B cell (primary cell): Measurements from ENCODE around the gene OGT. TPM values are rescaled to one million over a fixed set of nuclear protein-coding genes. Genes with fewer than 3 reads are reported as not detected.

Experiments
- ATAC-seq: fragments of 200-7000 bp; cut with Tn5 transposase; one replicate; pipeline ENCODE4 v1.10.0; 2021; ENCODE audit warnings: low read depth, mild to moderate bottlenecking, moderate number of reproducible peaks, moderate library complexity
- CTCF ChIA-PET: fragments of 350-600 bp; sonication (Branson Sonifier 250); formaldehyde crosslinking; loops from one replicate; lab custom pipeline; 2021; ENCODE audit warnings: antibody characterized with exemption, inconsistent platforms; lab: Charles Lee
- POLR2A ChIA-PET: fragments of 350-600 bp; sonication (Branson Sonifier 250); formaldehyde crosslinking; loops from one replicate; lab custom pipeline; 2021; ENCODE audit warnings: antibody characterized with exemption; lab: Charles Lee
- DNase-seq: peaks from one replicate; pipeline ENCODE4 v3.0.0; 2013
- H2AFZ ChIP-seq: 2 replicates; pipeline ENCODE4 v1.6.1; 2012; ENCODE audit warnings: mild to moderate bottlenecking, low read depth, low read length; ENCODE audit not compliant: insufficient read depth, poor library complexity, severe bottlenecking
- H3K27ac ChIP-seq, 2 donors: 1 replicate in 1 of 2; 2 replicates in 1 of 2; pipeline ENCODE4 v1.5.1; 2012 to 2013; ENCODE audit warnings: low read length in 2 of 2, mild to moderate bottlenecking in 2 of 2, moderate library complexity in 1 of 2
- H3K27me3 ChIP-seq, 4 experiments: fragments of 200-600 bp in 1 of 4; sonication (generic) in 1 of 4; replicated peaks in 1 of 4; 1 replicate in 2 of 4; 2 replicates in 2 of 4; pipeline versions ENCODE4 v1.6.1 to v1.7.0; 2013 to 2016; ENCODE audit warnings: low read length in 3 of 4, mild to moderate bottlenecking in 2 of 4, mixed read lengths in 1 of 4, moderate library complexity in 1 of 4; ENCODE audit not compliant: insufficient read depth in 4 of 4, control insufficient read depth in 3 of 4; ENCODE audit errors: control extremely low read depth in 1 of 4
- H3K36me3 ChIP-seq, 2 experiments: replicated peaks in 1 of 2; 1 replicate in 1 of 2; 2 replicates in 1 of 2; pipeline versions ENCODE4 v1.6.1 to v1.7.1; 2013; ENCODE audit warnings: low read length in 1 of 2; ENCODE audit not compliant: insufficient read depth in 2 of 2, control insufficient read depth in 1 of 2; ENCODE audit errors: control extremely low read depth in 1 of 2, extremely low read depth in 1 of 2
- H3K4me1 ChIP-seq, 2 donors: fragments of 200-600 bp in 1 of 2; sonication (generic) in 1 of 2; 1 replicate in 1 of 2; 2 replicates in 1 of 2; pipeline versions ENCODE4 v1.5.1 to v1.6.1; 2013 to 2017; ENCODE audit warnings: low read length in 2 of 2; ENCODE audit not compliant: control insufficient read depth in 2 of 2, insufficient read depth in 2 of 2
- H3K4me2 ChIP-seq: replicated peaks from 2 replicates; pipeline ENCODE3; 2012; ENCODE audit warnings: mild to moderate bottlenecking, low read depth, low read length; ENCODE audit not compliant: poor library complexity, severe bottlenecking
- H3K4me3 ChIP-seq, 5 experiments: fragments of 200-600 bp in 1 of 5; sonication (generic) in 1 of 5; 1 replicate in 3 of 5; 2 replicates in 2 of 5; pipeline versions ENCODE4 v1.5.1 to v1.7.0; 2011 to 2016; ENCODE audit warnings: low read length in 4 of 5, mild to moderate bottlenecking in 4 of 5, low read depth in 2 of 5, control low read depth in 1 of 5, moderate library complexity in 1 of 5; ENCODE audit not compliant: insufficient read depth in 1 of 5; ENCODE audit errors: control extremely low read depth in 1 of 5, extremely low read depth in 1 of 5
- H3K79me2 ChIP-seq: fragments of 200-600 bp; sonication (generic); one replicate; pipeline ENCODE4 v1.6.0; 2016; ENCODE audit warnings: low read length; ENCODE audit not compliant: control insufficient read depth, insufficient read depth
- H3K9ac ChIP-seq: fragments of 200-600 bp; sonication (generic); 2 replicates; pipeline ENCODE4 v1.6.1; 2017; ENCODE audit warnings: mild to moderate bottlenecking, low read length, moderate library complexity
- H3K9me3 ChIP-seq, 3 donors: one replicate each; pipeline versions ENCODE4 v1.6.1 to v1.7.1; 2013; ENCODE audit warnings: low read length in 2 of 3; ENCODE audit not compliant: control insufficient read depth in 2 of 3, insufficient read depth in 1 of 3; ENCODE audit errors: control extremely low read depth in 1 of 3
- H4K20me1 ChIP-seq: 2 replicates; pipeline ENCODE4 v1.6.0; 2012; ENCODE audit warnings: mild to moderate bottlenecking, low read length; ENCODE audit not compliant: insufficient read depth, control insufficient read depth, poor library complexity, severe bottlenecking
- H3K27ac Mint-ChIP-seq: one replicate; pipeline ENCODE4 v1.8.0; 2021; ENCODE audit warnings: mixed read lengths
- H3K27me3 Mint-ChIP-seq: one replicate; pipeline ENCODE4 v1.8.0; 2021; ENCODE audit warnings: mixed read lengths
- H3K4me1 Mint-ChIP-seq: one replicate; pipeline ENCODE4 v1.8.0; 2021; ENCODE audit warnings: mixed read lengths
- H3K4me3 Mint-ChIP-seq: one replicate; pipeline ENCODE4 v1.8.0; 2021; ENCODE audit warnings: mixed read lengths
- H3K9me3 Mint-ChIP-seq: one replicate; pipeline ENCODE4 v1.8.0; 2022; ENCODE audit warnings: mixed read lengths; ENCODE audit not compliant: insufficient read depth
- CTCF ChIP-seq: fragments of 200-600 bp; IDR thresholded peaks from one replicate; pipeline ENCODE4 v1.8.0; 2022; ENCODE audit warnings: antibody characterized with exemption, mild to moderate bottlenecking
- EZH2 ChIP-seq: IDR thresholded peaks from 2 replicates; pipeline ENCODE4 v1.6.1; 2012; ENCODE audit warnings: borderline replicate concordance, low read depth, mild to moderate bottlenecking, moderate library complexity, low read length; ENCODE audit not compliant: insufficient read depth, poor library complexity, severe bottlenecking
- WGBS: methylation state at CpG from one replicate; pipeline ENCODE4 v1.1.5; 2013; ENCODE audit warnings: missing lambda C conversion rate; ENCODE audit not compliant: insufficient coverage; 5-methylcytosine and 5-hydroxymethylcytosine counted together
- intact Hi-C: fragments of 100-400 bp; cut with micrococcal nuclease; formaldehyde crosslinking; loops from one replicate; pipeline ENCODE4 v1.10.0; 2022
- polyA plus RNA-seq: library from polyadenylated mRNA; depleted of rRNA; stranded (reverse); fragments of >200 nt; gene quantifications from 2 replicates; pipeline ENCODE4 v1.2.3, GENCODE V29; 2012
- total RNA-seq, 2 donors: library from RNA; stranded (reverse); fragments of 120-200 nt in 1 of 2; gene quantifications; 1 replicate in 1 of 2; 2 replicates in 1 of 2; pipeline versions ENCODE4 v1.2.3 to v1.2.4, GENCODE V29; 2013 to 2022

OGT gene
- total and polyA plus RNA-seq, 2 donors (not counting 1 experiment from before 2014, with no cell fraction given) = 235 to 307 TPM

DNA sequence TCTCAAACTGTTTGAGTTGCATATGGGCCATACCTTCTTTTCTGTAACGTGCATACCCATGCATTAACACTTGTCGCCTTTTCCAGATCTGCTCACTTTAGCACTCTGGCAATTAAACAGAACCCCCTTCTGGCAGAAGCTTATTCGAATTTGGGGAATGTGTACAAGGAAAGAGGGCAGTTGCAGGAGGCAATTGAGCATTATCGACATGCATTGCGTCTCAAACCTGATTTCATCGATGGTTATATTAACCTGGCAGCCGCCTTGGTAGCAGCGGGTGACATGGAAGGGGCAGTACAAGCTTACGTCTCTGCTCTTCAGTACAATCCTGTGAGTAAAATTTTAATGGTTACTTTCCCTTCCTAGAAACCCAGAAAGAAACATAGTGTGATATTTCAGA is 4.8 kb downstream of the OGT start:
- peak overlapping the region; percentile 37 for H3K4me3 Mint-ChIP-seq
- intact Hi-C loops = loop anchor here (10.0 kb wide), 3 partner anchors 283 to 1403 kb away; partner anchors contain the start of genes IGBP1 and ZMYM3
- no peak overlapping the region for H3K27ac ChIP-seq

More for the DNA sequence above, 4.8 kb downstream of the OGT start:
- Histone ChIP-seq H4K20me1 (peaks cover 14% of the 10 kb centered on the region), H3K4me3 (no peak overlapping the region), H3K9me3 (no peaks in the 10 kb centered on the region), H3K79me2 (peaks cover 85% of the 10 kb centered on the region), H3K9ac (no peak overlapping the region), H3K4me2 (no peak overlapping the region), H3K36me3 (peaks cover 1 to 24% of the 10 kb centered on the region in 2 experiments), H3K27me3 (no peaks in the 10 kb centered on the region), H2AFZ (no peak overlapping the region), H3K4me1 (peaks cover 38 to 52% of the 10 kb centered on the region in 2 donors)
- no CpG with 5 or more reads among the region's 9 CpGs for WGBS
- POLR2A ChIA-PET = interaction anchor here (0.6 kb wide), 1 partner anchor 128 kb away, joined by 7 read pairs; no protein-coding TSS in a partner anchor
- ATAC-seq (no peak), DNase-seq (no peak)
- H3K9me3 Mint-ChIP-seq = no peaks in the 10 kb centered on the region
- TF ChIP-seq EZH2 = no peak
- TF ChIP-seq CTCF = no peak
- CTCF ChIA-PET = no interaction called here
- peak overlapping the region; percentile 37 for H3K27ac Mint-ChIP-seq
- H3K27me3 Mint-ChIP-seq = no peaks in the 10 kb centered on the region
- peaks cover 50% of the 10 kb centered on the region for H3K4me1 Mint-ChIP-seq
